ENCODE data around the gene P2RY13.

P2RY13 gene

GRCh38 chr3:151329363-151329762 lies at the start of gene P2RY13:
TSS of gene P2RY13 (minus strand) at chr3:151329549. CDS start at chr3:151329528, 21 bp downstream.
- no peak for DNase-seq (ENCODE audit: low read depth in 2 of 2)

GRCh38 chr3:151377768-151378385 lies 48.5 kb upstream of the P2RY13 start:
- DNase-seq (ENCODE audit: low read depth in 2 of 2): no peak

- no peak for DNase-seq (ENCODE audit: low read depth in 2 of 2)
Measured at GRCh38 chr3:151372063-151372820, 42.9 kb upstream of the P2RY13 start.

DNA sequence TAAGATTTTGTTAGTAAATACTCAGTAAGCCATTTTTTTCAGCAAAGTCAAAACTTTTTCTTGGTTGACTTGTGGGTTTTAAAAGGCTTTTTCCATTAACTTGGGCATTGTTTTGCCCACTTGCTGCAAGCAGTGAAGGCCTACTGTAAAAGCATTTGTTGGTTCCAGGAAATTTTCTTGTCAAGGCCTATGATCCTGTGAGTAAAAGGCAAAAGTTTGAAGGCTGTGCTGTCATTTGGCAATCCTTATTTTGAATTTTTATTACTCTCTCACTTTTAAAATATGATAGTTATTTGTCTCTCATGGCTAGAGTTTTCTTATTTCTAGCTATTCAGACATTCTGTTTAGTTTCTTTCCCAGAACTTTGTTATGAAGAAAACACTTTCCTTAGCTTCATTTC lies 42.2 kb upstream of the P2RY13 start:
- no peak for DNase-seq (ENCODE audit: low read depth in 2 of 2)

GRCh38 chr3:151367448-151367847 lies 38.1 kb upstream of the P2RY13 start:
- no peak for DNase-seq (ENCODE audit: low read depth in 2 of 2)

DNA sequence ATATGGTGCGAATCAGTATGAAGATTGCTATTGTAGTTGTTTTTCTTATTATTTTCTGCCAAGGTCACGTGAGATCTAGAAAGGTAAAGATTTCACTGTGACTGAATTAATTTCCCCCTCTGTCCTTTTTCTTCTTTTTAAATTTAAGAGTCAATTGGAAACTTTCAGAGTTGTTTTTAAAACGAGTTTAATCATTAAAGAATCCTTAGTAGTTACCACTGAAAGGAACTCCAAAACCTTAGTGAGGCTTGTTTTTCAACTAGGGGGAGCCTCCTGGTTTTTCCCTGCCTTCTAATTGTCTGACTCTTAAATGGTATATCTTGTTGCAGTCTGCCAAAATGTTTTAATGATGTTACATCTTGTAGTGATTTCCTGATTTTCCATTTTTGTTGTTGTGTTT lies 37.6 kb upstream of the P2RY13 start:
- no peak for DNase-seq (ENCODE audit: low read depth in 2 of 2)

- DNase-seq (ENCODE audit: low read depth in 2 of 2): no peak
Measured at GRCh38 chr3:151362751-151363174, 33.4 kb upstream of the P2RY13 start.

- no peak for DNase-seq (ENCODE audit: low read depth in 2 of 2)
Measured at GRCh38 chr3:151357463-151357850, 28.1 kb upstream of the P2RY13 start.

GRCh38 chr3:151356794-151357462 lies 27.6 kb upstream of the P2RY13 start:
- no peak for DNase-seq (ENCODE audit: low read depth in 2 of 2)

DNA sequence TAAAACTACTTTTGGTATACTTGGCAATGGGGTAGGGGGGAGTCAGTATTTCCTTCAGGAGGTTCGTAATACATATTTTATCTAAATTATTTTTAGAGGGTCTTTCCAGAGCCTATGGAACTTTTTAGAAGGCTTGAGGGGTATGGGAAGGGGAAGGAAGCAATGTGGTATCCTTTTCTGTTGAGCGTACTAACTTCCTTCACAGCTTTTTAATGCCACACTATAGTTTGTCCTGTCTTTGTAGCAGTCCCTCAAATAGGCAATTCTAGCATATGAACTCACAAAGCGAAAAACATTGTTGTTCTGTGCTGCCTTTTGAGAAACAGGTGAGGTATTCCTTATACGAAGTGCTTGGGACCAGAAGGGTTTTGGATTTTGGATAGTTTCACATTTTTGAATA lies 22.3 kb upstream of the P2RY13 start:
- no peak for DNase-seq (ENCODE audit: low read depth in 2 of 2)

- DNase-seq (ENCODE audit: low read depth in 2 of 2): no peak
Measured at GRCh38 chr3:151351219-151351618, 21.9 kb upstream of the P2RY13 start.

GRCh38 chr3:151350656-151351055 lies 21.3 kb upstream of the P2RY13 start:
- DNase-seq (ENCODE audit: low read depth in 2 of 2): no peak

DNA sequence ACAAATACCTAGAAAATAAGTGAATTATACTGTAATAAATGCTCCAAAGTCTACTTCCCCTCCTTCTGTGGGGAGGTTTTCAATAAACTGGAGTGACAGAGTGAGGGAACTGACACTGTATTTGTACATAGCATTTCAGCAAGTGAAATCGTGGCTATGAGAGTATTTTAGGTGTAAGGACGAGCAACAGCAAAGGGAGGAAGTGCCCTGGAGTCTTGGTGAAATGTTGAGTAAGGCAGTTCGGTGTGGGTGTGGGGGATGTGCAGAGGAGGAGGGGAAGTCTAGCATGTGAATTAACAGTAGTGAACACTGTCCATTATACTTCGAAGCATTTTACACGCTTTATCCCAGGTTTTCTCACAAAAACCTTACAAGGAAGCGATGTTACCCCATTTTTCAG lies 18.1 kb upstream of the P2RY13 start:
- no peak for DNase-seq (ENCODE audit: low read depth in 2 of 2)

- no peak for DNase-seq (ENCODE audit: low read depth in 2 of 2)
Measured at GRCh38 chr3:151346292-151346691, 16.9 kb upstream of the P2RY13 start.

DNA sequence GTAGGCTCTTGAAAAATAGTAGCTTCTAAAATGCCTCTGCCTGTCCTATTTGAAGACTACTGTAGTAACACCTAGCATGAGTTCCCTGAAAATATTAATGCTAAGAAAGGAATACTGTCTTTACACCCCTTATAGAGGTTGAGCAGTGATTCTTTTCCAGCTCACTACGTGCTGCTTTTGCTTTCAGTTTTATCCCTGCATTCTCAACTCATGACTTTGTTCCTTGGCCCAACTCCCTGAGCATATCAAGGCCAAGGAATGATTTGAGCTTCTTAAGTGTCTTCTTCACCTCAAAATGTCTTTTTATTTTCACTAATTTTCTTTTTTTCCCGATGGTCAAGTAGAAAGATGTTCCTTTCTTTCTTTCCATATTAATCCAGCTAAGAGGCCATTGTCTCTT lies 16.5 kb upstream of the P2RY13 start:
- DNase-seq (ENCODE audit: low read depth in 2 of 2): no peak

- DNase-seq (ENCODE audit: low read depth in 2 of 2): no peak
Measured at GRCh38 chr3:151331696-151332095, 2.3 kb upstream of the P2RY13 start.

- no peak for DNase-seq (ENCODE audit: low read depth in 2 of 2)
Measured at GRCh38 chr3:151330899-151331298, 1.6 kb upstream of the P2RY13 start.

GRCh38 chr3:151330379-151330778 lies 1.0 kb upstream of the P2RY13 start:
- DNase-seq (ENCODE audit: low read depth in 2 of 2): no peak

DNA sequence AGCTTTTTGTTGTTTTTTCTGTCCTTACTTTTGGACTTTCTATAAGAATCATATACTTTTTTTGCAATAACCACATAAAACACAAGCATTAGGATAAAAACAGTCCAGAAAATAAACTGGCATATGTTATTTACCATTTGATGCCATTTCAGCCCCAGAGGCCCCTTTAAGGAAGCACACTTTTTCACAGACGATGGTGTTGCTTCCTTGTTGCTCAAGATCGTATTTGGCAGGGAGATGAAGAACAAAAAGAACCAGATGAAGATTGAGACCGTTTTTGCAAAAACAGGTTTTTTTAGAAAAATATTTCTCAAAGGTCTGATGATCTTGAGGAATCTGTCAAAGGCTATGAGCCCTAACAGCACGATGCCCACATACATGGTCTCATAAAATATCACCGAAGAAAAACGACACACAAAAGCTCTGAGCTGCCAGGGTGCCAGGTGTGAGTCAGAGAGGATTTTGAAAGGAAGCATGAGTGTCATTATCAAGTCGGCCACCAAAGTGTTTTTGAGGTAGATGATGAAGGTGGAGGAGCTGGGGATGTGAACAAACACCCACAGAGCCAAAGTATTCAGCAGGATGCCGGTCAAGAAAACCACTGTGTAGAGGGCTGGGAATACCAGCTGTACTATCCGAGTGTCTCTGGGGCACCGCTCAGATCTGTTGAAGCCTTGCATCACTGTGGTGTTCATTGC lies 902 bp downstream of the P2RY13 start:
- peak in 1 of 2 donors; percentile 7 for DNase-seq (ENCODE audit: low read depth in 2 of 2)

DNA sequence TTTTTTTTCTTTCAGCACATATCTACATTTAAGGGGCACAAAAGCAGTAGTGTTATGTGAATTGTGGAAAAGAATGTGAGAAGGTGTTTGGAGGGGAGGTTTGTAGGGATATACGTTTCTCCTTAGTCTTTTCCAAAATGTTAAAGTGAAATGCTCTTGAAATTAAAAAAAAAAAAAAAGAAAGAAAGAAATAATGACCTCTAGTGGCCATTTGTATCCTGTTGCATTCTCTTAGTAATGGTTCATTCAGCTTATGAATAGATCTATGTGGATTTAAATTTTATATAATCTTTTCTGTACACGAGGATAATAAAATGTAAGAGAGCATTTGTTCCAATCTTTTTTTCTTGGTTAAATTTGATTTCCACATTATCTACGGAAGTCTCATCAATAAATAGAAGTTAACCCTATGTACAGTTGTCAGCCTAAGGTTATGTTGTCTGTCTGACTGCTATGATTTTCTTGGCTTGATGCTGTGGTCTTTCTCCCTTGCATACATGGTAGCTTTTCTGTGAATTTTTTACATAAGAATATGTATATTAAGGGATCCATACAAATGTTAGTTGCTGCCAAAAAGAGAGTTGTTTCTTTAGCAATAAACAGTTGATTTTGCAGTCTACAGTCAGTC lies 1.7 kb downstream of the P2RY13 start:
- DNase-seq (ENCODE audit: low read depth in 2 of 2): no peak

- no peak for DNase-seq (ENCODE audit: low read depth in 2 of 2)
Measured at GRCh38 chr3:151322511-151322910, 6.8 kb downstream of the P2RY13 start.

- DNase-seq (ENCODE audit: low read depth in 2 of 2): no peak
Measured at GRCh38 chr3:151321526-151321925, 7.8 kb downstream of the P2RY13 start.

All from stimulated activated CD4-positive, alpha-beta T cell treated with anti-CD3 and anti-CD28 coated beads, Interleukin-1b, Interleukin-23, amount 100 ng/mL, for 4 hours (primary cell).